Measurements from ENCODE around the gene CHMP1B. TPM values are rescaled to one million over a fixed set of nuclear protein-coding genes. Genes with fewer than 3 reads are reported as not detected.

CHMP1B gene
- total and polyA plus RNA-seq, 9 of the 15 experiments (the other 6 are each of a cell fraction or from before 2014, with no cell fraction given): 12.3 to 29.9 (median 19.0) TPM

GRCh38 chr18:11857177-11857887 is 6.1 kb downstream of the CHMP1B start (continued):
- TF ChIP-seq SNAPC5 (CRISPR knock-in tag; IDR thresholded peaks at IDR 0.05) (no peak), RNF2 (IDR thresholded peaks at IDR 0.05) (no peak), ZNF224 (CRISPR knock-in tag; IDR thresholded peaks at IDR 0.05) (no peak), COPS2 (conservative IDR thresholded peaks at IDR 0.05) (no peak), ARID3A (IDR thresholded peaks at IDR 0.05; ENCODE audit: borderline replicate concordance, low read depth, low read length) (no peak), ZNF75A (CRISPR knock-in tag; IDR thresholded peaks at IDR 0.05) (no peak), HDAC1 (IDR thresholded peaks at IDR 0.05) (peak in 1 of 2 experiments; percentile 85; a peak in 2 of 4 replicates), MLLT1 (IDR thresholded peaks at IDR 0.05) (no peak), ZNF133 (CRISPR knock-in tag; IDR thresholded peaks at IDR 0.05) (no peak), SMARCB1 (IDR thresholded peaks at IDR 0.05; ENCODE audit: insufficient read length, low read depth) (no peak), EHMT2 (IDR thresholded peaks at IDR 0.05) (no peak), CC2D1A (IDR thresholded peaks at IDR 0.05) (no peak), ZNF740 (CRISPR knock-in tag; IDR thresholded peaks at IDR 0.05) (no peak), ZNF740 (tag; IDR thresholded peaks at IDR 0.05) (no peak), HEY1 (CRISPR knock-in tag; IDR thresholded peaks at IDR 0.05; ENCODE audit: borderline replicate concordance) (no peak), ZNF24 (IDR thresholded peaks at IDR 0.05) (no peak), DEAF1 (CRISPR knock-in tag; IDR thresholded peaks at IDR 0.05) (no peak), ZBED1 (IDR thresholded peaks at IDR 0.05) (no peak), MCM5 (IDR thresholded peaks at IDR 0.05; ENCODE audit: low read depth) (no peak), ZNF175 (CRISPR knock-in tag; IDR thresholded peaks at IDR 0.05; ENCODE audit: low read depth) (no peak), CTCF (IDR thresholded peaks at IDR 0.05 in 2 of 3, conservative IDR thresholded peaks at IDR 0.05 in 1 of 3; ENCODE audit: insufficient read depth in 2 of 3, low read depth in 1 of 3, low read length in 3 of 3) (no peak), RFX1 (IDR thresholded peaks at IDR 0.05) (no peak), MAFG (tag; conservative IDR thresholded peaks at IDR 0.05) (peak; percentile 95)
